ENCODE results near the gene HID1. TPM values are rescaled to one million over a fixed set of nuclear protein-coding genes. Genes with fewer than 3 reads are reported as not detected.
"Not testable (repeated sequence)": the region's sequence is repeated elsewhere in the genome, so short reads cannot be mapped to it uniquely, and the experiment has no call there.

HID1 gene, protein sequence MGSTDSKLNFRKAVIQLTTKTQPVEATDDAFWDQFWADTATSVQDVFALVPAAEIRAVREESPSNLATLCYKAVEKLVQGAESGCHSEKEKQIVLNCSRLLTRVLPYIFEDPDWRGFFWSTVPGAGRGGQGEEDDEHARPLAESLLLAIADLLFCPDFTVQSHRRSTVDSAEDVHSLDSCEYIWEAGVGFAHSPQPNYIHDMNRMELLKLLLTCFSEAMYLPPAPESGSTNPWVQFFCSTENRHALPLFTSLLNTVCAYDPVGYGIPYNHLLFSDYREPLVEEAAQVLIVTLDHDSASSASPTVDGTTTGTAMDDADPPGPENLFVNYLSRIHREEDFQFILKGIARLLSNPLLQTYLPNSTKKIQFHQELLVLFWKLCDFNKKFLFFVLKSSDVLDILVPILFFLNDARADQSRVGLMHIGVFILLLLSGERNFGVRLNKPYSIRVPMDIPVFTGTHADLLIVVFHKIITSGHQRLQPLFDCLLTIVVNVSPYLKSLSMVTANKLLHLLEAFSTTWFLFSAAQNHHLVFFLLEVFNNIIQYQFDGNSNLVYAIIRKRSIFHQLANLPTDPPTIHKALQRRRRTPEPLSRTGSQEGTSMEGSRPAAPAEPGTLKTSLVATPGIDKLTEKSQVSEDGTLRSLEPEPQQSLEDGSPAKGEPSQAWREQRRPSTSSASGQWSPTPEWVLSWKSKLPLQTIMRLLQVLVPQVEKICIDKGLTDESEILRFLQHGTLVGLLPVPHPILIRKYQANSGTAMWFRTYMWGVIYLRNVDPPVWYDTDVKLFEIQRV
- total RNA-seq (ENCODE audit: insufficient read depth, low replicate concordance) = 8.9 TPM

DNA sequence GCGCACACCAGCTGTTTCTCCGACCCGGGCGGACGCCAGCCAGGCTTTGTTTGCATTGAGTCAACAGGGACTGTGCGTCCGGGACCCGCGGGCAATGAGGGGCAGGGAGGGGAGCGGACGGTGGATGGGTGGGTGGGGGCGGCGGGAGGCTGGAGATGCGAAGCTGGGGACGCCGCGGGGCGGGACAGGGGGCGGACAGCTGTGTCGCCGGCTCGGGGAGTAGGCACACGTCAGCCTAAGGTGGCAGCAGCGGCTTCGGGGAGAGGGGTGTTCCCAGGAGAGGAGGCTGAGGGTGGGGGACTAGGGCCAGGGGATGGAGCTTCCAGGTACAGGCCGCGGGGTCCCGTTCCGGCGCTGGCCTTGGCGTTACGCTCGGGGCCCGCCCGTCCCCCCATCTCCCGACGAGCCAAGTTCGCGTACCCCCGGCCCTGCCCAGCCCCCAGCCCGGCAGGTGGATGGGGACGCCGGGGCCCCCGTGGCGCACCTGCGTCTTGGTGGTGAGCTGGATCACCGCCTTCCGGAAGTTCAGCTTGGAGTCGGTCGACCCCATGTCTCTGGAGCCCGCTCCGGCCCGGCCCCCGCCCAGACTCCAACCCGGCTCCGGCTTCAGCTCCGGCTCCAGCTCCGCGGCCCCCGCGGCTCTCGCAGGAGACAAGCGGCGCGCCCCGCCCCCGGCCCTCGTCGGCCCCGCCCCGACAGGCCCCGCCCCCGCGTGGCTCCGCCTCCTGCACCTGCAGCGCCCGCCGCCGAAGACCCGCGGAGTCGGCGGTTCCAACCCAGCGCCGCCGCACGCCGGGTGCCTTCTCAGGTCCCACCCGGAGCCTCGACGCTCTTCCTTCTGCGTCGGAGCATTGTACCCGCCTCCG lies at the start of gene HID1:
HID1 (minus strand) TSS at position 653 of the 866 bp plus-strand sequence; CDS start at position 550, 103 bp downstream.
- DNase-seq (ENCODE audit: low spot score) = no peak

DNA sequence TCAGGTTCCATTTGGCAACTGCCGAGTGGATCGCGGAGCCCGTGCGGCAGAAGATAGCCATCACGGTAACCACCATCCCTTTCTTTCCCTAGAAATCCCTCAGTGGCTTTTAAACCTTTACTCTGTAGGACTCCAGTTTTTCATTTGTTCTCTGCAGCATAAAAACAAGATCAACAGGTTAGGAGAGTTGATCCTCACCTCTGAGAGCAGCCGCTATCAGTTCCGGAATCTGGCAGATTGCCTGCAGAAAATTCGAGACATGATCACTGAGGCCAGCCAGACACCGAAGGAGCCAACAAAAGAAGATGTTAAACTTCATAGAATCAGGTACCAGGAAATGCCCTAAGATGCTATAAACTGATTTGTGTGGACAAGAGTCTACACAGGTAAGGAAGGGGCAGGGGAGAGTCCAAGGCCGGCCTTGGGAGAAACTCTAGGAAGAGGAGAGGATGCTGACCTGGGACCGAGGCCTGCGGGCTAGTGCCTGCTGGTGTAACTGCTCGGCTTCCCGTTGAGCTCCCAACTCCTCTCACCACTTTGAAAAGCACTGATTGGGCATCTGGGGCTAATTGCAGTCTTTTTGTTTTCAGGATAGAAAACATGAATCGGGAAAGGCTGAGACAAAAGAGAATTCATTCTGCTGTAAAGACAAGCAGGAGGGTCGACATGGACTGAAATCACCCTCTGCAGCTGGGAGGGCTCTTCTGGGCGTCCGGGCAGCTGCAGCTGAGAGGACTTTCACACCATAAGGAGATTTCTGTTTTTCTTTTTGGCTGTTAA lies 48.0 kb upstream of the HID1 start:
- DNase-seq (ENCODE audit: low spot score) = peak; percentile 40

DNA sequence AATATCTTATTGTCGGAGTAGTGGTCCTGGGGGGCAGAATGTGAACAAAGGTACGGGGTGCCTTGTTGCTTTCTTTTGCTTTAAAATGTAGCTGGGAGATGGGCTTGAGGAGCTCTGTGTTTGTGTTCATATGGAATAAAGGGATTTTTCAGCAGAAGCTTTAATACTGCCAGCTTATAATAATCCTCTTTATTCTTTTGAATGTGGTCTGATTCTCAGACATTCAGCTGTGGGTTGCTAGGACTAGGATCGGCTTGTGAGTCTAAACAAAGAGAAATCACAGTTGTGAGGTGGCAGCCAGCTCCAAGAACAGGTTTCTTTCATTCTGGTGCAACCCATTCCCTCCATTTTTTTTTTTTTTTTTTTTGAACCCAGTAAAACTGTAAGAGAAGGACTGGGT lies 47.2 kb upstream of the HID1 start:
- DNase-seq (ENCODE audit: low spot score) = no peak

DNA sequence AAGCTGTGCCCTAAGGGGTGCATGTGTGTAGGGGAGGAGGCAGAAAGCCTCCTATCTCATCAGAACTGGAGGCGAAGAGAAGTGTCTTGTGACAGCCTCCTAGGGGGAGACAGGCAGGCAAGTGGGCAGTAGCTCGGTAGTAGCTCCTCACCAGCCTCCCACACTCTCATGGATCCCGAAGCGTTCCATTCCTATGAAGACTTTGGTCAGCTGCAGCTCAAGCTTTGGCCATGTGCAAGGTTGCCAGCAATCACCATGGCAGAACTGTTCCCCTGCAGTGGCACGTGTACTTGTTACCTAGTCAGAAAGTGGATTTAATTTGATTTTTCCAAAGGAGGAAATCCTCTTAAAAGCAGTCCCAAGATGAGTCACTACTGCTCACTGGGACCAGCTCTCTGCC lies 46.6 kb upstream of the HID1 start:
- no peak for DNase-seq (ENCODE audit: low spot score)

DNA sequence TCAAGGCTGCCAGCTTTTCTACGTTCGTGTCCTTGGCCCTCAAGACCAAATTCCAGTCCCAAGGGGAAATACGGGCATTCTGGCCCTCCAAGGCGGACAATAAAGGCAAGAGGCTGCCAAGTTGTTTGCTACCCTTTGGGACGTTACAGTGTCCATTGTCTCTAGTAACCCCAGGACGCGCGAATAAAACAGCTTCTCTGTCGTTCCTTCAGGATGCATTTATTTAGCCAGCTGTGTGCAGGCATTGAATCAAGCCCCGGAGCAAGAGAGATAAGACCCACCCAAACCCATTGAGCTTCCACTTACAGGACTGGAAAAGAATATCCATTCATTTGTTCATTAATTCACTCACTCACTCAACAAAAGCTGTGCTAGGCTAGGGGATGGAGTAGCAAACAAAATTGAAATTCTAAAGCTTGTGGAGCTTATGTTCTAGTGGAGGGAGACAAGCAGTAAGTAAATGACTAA lies 40.6 kb upstream of the HID1 start:
- DNase-seq (ENCODE audit: low spot score) = peak; percentile 22

DNA sequence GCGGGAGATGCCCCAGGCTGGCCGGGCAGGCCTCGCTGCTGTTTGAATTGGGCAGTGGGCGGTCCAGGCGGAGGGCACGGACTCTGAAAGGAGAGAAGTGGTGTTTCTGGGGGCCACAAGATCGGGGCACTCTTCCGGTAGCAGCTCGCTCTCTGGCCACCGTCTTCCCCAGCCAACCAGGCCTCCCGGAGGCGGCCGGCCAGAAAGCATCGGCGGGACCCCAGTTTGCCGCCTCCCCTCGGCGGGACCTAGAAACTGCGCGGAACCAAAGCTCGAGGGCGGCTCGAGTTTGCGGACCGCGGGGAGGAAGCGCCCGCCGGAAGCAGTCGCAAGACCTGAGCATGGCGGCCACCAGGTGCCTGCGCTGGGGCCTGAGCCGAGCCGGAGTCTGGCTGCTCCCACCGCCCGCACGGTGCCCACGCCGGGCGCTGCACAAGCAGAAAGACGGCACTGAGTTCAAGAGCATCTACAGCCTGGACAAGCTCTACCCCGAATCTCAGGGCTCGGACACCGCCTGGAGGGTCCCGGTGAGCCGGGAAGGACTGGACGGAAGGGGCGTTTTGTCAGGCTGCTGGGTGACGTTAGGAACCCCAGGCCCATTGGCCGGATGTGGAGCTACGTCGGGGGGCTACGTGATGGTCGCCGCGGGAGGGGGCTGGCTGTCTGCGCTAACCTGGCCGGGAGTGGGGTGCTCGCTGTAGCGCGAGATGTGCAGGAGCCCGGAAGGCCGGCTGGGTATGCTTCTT lies 40.0 kb upstream of the HID1 start, which contains the start of gene MRPL58:
MRPL58 (plus strand) TSS at position 325 of the 746 bp plus-strand sequence; CDS start at position 342, 17 bp downstream.
- peak; percentile 90 for DNase-seq (ENCODE audit: low spot score)

DNA sequence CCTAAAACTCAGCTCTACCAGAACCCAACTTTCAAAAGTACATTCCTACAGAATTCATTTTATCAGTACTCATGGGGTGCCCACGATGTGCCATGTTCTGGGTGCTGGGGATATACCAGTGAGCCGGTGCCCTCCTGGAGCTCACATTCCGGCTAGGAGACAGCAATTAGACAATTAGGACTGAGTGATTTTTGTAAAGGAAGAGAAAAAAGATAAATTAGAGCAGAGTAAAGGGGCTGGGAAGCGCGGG lies 39.5 kb upstream of the HID1 start:
- no peak for DNase-seq (ENCODE audit: low spot score)

DNA sequence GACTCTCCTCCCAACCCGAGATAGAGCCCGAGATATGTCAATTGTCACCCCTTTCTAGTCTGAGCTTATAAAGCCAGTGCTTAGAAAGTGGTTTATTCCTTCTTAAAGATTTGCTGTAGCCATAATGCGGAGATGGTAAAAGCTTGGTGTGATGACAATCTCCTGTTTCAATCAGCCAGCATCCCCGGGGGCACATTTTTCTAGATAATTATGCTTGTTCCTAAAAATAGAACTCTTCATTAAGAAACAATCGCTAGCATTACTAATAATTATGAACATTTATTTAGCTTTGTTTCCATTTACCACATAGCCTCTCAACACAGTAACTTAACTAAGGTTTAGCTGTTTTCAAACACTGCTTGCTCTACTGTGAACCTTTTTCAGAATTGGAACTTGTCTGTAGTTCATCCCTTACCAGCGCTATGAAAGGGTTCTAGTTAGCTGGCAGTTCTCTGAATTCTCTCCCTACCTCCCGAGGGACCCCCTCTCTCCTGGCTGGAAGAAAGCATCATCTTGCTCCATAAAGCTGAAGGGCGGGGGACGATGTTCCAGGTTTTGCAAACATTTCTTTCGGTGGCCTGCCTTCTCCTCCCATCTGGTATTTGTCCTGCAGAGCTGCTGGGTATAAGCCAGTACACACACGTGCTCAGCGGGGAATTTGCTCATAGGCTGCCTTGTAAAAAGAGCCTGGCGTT lies 39.0 kb upstream of the HID1 start:
- DNase-seq (ENCODE audit: low spot score) = peak; percentile 93

DNA sequence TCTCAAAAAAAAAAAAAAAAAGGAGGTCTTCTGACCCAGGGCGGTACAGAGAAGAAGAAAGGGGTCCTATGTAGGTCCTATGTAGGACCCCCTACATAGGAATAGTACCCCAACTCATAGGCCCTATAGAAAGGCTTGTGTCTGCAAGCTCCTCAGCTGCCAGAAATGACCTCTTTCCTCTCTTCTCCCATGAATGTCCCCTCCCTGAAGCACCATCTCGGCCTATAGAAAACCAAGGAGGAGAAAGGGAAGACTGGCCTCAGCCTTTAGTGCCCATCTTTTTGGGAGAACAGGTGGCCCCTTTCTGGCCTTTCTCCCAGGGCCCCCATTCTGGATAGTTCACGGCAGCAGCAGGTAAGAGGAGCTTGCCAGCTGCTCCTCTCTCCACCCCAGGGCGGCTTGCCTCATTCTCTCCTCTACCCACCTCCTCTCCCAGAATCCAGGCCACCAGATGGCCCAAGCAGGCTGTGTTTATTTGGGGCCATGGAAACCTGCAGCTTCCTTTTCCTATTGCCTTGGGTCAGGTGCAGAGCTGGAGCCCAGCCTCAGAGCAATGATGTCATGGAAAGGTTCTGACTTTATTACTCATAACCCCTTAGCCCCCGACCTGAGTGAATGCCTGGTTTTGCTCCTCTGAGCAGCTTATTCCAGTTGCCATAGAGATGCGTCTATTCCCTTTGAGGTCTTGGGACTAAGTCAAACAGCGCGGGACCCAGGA lies 38.3 kb upstream of the HID1 start:
- DNase-seq (ENCODE audit: low spot score) = peak; percentile 68

DNA sequence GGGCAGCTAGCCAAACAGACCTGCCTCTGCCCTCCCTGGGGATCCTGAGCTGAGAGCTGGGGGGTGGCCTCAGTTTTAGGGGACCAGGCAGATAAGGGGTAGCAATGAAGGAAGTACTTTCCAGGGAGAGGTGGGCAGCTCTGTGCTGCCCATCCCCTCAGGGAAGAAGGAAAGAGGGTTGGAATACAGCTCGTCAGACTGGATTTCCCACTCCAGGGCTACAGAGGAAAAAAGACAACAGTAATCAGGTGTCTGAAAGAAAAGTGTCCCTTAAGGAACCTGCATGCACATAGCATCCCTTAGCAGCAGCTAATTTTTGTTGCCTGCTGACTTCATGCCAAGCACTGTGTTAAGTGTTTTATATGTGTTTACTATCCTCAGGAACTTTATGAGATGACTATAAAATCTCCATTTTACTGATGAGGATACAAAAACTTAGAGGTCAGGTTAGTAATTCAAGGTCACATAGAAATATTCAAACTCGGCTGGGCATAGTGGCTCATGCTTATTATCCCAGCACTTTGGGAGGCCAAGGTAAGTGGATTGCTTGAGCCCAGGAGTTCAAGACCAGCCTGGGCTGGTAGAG lies 36.7 kb upstream of the HID1 start:
- no peak for DNase-seq (ENCODE audit: low spot score)

DNA sequence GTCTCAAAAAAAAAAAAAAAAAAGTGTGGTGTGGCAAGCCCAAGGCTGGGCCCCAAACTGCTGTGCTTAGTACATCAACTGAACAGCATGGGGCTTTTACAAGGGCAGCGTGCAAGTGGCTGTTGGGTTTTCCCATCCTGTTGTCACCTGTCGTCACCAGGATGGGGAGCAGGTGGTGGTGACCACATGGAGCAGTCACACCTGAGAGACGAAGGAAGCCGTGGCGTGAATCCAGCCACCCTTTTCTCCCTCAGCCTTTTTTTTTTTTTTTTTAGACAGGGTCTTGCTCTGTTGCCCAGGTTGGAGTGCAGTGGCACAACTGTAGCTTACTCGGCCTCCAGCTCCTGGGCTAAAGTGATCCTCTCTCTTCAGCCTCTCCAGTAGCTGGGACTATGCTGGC lies 35.8 kb upstream of the HID1 start:
- DNase-seq (ENCODE audit: low spot score) = no peak

DNA sequence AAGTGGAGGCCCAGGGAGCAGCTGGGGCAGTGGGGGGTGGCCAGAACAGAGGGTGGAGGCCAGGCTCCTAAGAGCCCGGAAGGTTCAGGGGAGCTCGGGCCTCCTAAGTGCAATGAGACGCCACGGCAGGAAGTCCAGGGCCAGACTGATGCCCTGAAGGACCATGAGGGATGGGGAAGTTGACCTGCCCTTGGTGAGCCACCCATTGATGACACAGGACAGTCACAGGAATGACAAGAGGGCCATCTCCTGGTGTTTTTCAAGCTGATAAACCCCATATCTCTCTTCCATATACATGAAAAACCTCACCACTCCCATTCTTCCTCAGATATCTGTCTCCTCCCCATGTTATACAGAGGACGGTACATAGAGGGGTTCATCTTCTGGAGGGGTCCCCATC lies 34.1 kb upstream of the HID1 start:
- DNase-seq (ENCODE audit: low spot score) = no peak

DNA sequence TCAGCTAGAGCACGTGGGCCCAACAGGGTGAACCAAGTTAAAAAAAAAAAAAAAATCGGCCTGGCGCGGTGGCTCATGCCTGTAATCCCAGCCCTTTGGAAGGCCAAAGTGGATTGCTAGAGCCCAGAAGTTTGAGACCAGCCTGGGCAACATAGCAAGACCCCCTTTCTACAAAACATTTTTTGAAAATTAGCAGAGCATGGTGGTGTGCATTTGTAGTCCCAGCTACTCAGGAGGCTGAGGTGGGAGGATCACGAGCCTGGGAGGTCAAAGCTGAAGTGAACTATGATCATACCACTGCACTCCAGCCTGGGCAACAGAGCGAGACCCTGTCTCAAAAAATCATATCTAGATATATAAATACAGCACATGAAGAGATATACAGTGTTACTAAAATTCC lies 33.5 kb upstream of the HID1 start:
- DNase-seq (ENCODE audit: low spot score) = not testable (repeated sequence)

DNA sequence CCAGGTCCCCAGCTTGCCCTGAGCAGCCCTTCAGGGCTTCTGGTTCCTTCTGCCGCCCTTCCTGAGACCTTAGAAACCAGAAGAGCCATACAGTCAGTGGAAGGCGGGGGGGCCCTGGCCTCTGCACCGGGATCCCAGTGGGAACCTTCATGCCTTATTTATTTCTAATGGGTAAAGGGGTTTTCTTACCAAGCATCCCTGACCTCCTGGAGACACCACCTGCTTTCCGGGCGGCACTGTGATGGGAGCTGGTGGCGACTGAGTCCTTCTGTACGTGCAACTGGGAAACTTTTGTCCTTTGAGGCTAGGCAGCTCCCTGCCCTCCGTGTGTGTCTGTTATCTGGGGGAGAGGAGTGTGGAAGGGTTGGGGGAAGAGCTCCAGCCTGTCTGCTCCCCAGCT lies 32.7 kb upstream of the HID1 start:
- DNase-seq (ENCODE audit: low spot score) = no peak

DNA sequence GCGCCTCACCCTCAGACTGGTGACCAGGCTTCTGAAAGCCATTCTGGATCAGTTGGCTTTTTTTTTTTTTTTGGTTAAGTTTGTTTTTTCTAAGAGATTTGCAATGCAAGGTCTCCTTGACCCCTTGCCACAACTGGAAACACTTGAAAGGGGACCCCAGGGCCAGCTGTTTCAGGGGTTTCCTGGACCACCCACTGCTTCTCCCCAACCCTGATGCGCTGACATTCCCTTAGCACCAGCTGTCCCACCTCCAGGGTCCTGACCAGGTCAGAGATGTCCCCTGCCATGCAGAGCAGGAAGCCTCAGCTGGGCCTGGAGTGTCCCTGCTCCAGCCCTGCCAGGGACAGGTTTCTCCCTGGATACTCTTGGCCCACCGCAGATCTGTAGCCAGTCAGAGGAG lies 31.8 kb upstream of the HID1 start:
- DNase-seq (ENCODE audit: low spot score) = no peak

DNA sequence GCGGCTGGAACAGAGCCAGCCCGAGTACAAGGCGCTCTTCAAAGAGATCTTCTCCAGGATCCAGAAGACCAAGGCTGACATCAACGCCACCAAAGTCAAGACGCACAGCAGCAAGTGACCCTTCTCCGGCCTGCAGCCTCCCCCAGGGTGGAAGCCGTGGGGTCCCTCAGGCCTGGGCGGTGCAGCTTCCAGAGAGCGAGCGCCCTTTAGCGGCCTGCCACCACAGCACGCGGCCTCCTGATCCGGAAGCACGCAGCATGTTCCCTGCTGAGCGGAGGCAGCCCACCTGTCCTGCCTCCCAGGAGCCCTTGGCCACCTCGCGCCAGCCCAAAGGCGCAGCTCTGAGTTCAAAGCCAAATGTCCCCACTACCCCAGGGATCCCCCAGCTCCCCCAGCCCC lies 31.4 kb upstream of the HID1 start:
- DNase-seq (ENCODE audit: low spot score) = no peak

DNA sequence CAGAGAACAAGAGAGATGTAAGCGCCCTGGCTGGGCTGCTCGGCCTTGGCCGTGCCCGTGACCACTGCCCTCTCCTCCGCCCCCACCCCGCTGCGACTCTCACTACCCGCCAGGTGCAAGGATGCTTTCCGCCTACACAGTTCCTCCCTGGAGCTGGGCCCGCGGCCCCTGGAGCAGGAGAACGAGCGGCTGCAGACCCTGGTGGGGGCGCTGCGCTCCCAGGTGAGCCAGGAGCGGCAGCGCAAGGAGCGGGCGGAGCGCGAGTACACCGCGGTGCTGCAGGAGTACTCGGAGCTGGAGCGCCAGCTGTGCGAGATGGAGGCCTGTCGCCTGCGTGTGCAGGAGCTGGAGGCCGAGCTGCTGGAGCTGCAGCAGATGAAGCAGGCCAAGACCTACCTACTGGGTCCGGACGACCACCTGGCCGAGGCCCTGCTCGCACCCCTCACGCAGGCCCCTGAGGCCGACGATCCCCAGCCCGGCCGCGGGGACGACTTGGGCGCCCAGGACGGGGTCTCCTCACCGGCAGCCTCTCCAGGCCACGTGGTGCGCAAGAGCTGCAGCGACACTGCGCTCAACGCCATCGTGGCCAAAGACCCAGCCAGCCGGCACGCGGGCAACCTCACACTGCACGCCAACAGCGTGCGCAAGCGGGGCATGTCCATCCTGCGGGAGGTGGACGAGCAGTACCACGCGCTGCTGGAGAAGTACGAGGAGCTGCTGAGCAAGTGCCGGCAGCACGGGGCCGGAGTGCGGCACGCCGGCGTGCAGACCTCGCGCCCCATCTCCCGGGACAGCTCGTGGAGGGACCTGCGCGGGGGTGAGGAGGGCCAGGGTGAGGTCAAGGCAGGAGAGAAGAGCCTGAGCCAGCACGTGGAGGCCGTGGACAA lies 30.8 kb upstream of the HID1 start:
- DNase-seq (ENCODE audit: low spot score) = no peak
